ENCODE measurements around the gene DAB2IP.

DAB2IP gene

GRCh38 chr9:121822093-121823085, 171.0 kb downstream of the DAB2IP start:
- no peak for DNase-seq

GRCh38 chr9:121823451-121824169, 172.2 kb downstream of the DAB2IP start:
- no peak for DNase-seq

GRCh38 chr9:121824651-121825030, 173.2 kb downstream of the DAB2IP start:
- no peak for DNase-seq

GRCh38 chr9:121825031-121825691, 173.7 kb downstream of the DAB2IP start:
- DNase-seq: no peak

- DNase-seq: no peak
These were observed 175.3 kb downstream of the DAB2IP start for GRCh38 chr9:121826711-121827110.

- DNase-seq: no peak
These were observed 176.0 kb downstream of the DAB2IP start for GRCh38 chr9:121827251-121827967.

GRCh38 chr9:121830441-121831140, 179.2 kb downstream of the DAB2IP start:
- DNase-seq: no peak

- DNase-seq: no peak
These were observed 180.4 kb downstream of the DAB2IP start for GRCh38 chr9:121831869-121832268.

- DNase-seq: no peak
These were observed 181.6 kb downstream of the DAB2IP start for GRCh38 chr9:121833061-121833460.

Data from stimulated activated CD4-positive, alpha-beta T cell treated with anti-CD3 and anti-CD28 coated beads, Interleukin-4, amount 100 ng/mL, for 1 hour (primary cell).